ENCODE results near the gene CCDC28A. TPM values are rescaled to one million over a fixed set of nuclear protein-coding genes. Genes with fewer than 3 reads are reported as not detected.

The CCDC28A gene
- total RNA-seq, 4 donors from 2014 or later: 20.5 to 33.3 (median 24.3) TPM

DNA sequence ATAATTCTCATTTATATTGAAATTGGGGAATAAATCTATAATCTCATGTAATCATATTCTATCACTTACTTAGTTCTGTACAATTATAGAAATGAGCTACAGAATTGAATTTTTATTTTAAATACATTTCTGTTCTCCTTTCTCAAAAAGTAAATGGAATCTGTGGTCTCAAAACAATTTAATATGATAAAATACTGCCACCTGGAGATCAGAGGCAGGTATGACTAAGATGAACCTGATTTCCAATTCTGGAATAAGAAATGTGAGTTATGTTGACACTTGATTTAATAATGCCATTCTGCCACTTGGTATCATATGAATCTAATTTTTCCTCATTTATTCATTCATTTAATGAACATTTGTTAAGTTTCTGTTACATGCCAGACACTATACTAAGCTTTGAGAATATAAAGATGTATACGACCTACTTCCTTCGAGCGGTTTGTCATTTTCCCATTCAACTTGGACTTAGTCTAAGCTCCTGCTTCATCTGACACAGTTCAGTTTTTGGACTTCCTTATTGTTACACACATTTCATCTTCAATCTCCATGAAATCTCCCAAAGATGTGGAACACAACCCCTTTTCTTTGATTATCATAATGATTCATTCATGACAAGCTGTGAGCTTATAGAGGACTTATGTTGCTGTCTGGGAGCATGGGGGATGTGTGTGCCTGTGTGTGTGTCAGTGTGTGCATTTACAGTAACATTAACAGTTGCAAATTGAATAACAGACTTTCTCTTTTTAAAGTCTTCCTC, 7.5 kb upstream of the CCDC28A start:
- TF ChIP-seq, protein P1, sequence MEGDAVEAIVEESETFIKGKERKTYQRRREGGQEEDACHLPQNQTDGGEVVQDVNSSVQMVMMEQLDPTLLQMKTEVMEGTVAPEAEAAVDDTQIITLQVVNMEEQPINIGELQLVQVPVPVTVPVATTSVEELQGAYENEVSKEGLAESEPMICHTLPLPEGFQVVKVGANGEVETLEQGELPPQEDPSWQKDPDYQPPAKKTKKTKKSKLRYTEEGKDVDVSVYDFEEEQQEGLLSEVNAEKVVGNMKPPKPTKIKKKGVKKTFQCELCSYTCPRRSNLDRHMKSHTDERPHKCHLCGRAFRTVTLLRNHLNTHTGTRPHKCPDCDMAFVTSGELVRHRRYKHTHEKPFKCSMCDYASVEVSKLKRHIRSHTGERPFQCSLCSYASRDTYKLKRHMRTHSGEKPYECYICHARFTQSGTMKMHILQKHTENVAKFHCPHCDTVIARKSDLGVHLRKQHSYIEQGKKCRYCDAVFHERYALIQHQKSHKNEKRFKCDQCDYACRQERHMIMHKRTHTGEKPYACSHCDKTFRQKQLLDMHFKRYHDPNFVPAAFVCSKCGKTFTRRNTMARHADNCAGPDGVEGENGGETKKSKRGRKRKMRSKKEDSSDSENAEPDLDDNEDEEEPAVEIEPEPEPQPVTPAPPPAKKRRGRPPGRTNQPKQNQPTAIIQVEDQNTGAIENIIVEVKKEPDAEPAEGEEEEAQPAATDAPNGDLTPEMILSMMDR (IDR thresholded peaks at IDR 0.05): peak; percentile 20 to 88 (median 74)
- TF ChIP-seq POLR2A (IDR thresholded peaks at IDR 0.05): no peak
- Histone ChIP-seq H3K27me3 (no peaks in the 10 kb centered on the region), H3K36me3 (no peaks in the 10 kb centered on the region), H3K9me3 (no peaks in the 10 kb centered on the region), H3K4me3 (no peak overlapping the region), H3K4me1 (no peaks in the 10 kb centered on the region), H3K27ac (no peak overlapping the region)
- DNase-seq: no peak

- no peak overlapping the region for H3K27ac ChIP-seq
- TF ChIP-seq, protein P1 (IDR thresholded peaks at IDR 0.05): no peak
- no peak for TF ChIP-seq POLR2A (IDR thresholded peaks at IDR 0.05)
Measured at GRCh38 chr6:138769102-138769676, 4.4 kb upstream of the CCDC28A start.

GRCh38 chr6:138772596-138773176, 883 bp upstream of the CCDC28A start:
- no peak for DNase-seq
- H3K4me1 ChIP-seq: peaks cover 0 to 20% (median 1%) of the 10 kb centered on the region in 4 donors
- peak overlapping the region; percentile 92 to 98 (median 96) for H3K27ac ChIP-seq
- no peaks in the 10 kb centered on the region for H3K27me3 ChIP-seq
- no peak for TF ChIP-seq POLR2A (IDR thresholded peaks at IDR 0.05)
- TF ChIP-seq, protein P1 (IDR thresholded peaks at IDR 0.05): no peak
- peaks cover 0 to 18% (median 0%) of the 10 kb centered on the region in 3 donors for H3K36me3 ChIP-seq
- H3K4me3 ChIP-seq: peak overlapping the region; percentile 51 to 91 (median 69)
- H3K9me3 ChIP-seq: no peaks in the 10 kb centered on the region

More at GRCh38 chr6:138769102-138769676, 4.4 kb upstream of the CCDC28A start:
- no peak for DNase-seq
- H3K4me3 ChIP-seq: no peak overlapping the region
- no peaks in the 10 kb centered on the region for H3K27me3 ChIP-seq
- H3K4me1 ChIP-seq: peaks cover 0 to 8% (median 0%) of the 10 kb centered on the region in 4 donors
- no peaks in the 10 kb centered on the region for H3K36me3 ChIP-seq
- no peaks in the 10 kb centered on the region for H3K9me3 ChIP-seq

- Histone ChIP-seq H3K27ac (peak overlapping the region in 2 of 4 donors; percentile 92 to 97), H3K4me3 (peak overlapping the region; percentile 51 to 91 (median 69)), H3K27me3 (no peaks in the 10 kb centered on the region), H3K36me3 (peaks cover 0 to 29% (median 0%) of the 10 kb centered on the region in 3 donors), H3K9me3 (no peaks in the 10 kb centered on the region), H3K4me1 (peaks cover 0 to 20% (median 1%) of the 10 kb centered on the region in 4 donors)
- DNase-seq: no peak
- TF ChIP-seq POLR2A (IDR thresholded peaks at IDR 0.05): no peak
Measured at GRCh38 chr6:138774370-138774769, 801 bp downstream of the CCDC28A start.

DNA sequence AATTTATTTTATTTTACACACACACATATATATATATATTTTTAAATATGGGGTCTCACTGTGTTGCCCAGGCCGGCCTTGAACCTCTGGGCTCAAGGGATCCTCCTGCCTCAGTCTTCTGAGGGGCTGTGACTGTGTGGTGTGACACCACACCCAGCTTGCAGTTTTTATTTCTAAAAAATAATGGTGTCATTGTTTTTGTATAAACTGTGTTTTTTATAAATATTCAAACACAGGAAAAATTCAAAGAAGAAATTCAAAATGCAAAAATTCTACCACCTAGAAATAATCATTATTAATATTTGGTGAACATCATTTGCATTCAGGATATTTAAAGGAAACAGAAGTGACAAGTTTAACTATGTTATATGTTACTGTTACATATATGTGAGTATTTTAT, 3.1 kb downstream of the CCDC28A start:
- DNase-seq: no peak
- Histone ChIP-seq H3K36me3 (peaks cover 0 to 41% (median 0%) of the 10 kb centered on the region in 3 donors), H3K4me3 (no peak overlapping the region), H3K4me1 (peaks cover 0 to 20% (median 1%) of the 10 kb centered on the region in 4 donors), H3K27me3 (no peaks in the 10 kb centered on the region), H3K27ac (no peak overlapping the region), H3K9me3 (no peaks in the 10 kb centered on the region)
- TF ChIP-seq POLR2A (IDR thresholded peaks at IDR 0.05): no peak
- TF ChIP-seq, protein P1 (IDR thresholded peaks at IDR 0.05): no peak

- H3K27me3 ChIP-seq: no peaks in the 10 kb centered on the region
- H3K36me3 ChIP-seq: peaks cover 0 to 52% (median 0%) of the 10 kb centered on the region in 3 donors
- H3K4me1 ChIP-seq: peaks cover 0 to 13% (median 1%) of the 10 kb centered on the region in 4 donors
- TF ChIP-seq, protein P1 (IDR thresholded peaks at IDR 0.05): no peak
- TF ChIP-seq POLR2A (IDR thresholded peaks at IDR 0.05): no peak
- H3K9me3 ChIP-seq: no peaks in the 10 kb centered on the region
- no peak overlapping the region for H3K4me3 ChIP-seq
- no peak overlapping the region for H3K27ac ChIP-seq
- DNase-seq: no peak
Measured at GRCh38 chr6:138778331-138778730, 4.8 kb downstream of the CCDC28A start.
